Measurements from ENCODE around the gene OR6C65.
"Not testable (repeated sequence)": the region's sequence is repeated elsewhere in the genome, so short reads cannot be mapped to it uniquely, and the experiment has no call there.

OR6C65 gene

DNA sequence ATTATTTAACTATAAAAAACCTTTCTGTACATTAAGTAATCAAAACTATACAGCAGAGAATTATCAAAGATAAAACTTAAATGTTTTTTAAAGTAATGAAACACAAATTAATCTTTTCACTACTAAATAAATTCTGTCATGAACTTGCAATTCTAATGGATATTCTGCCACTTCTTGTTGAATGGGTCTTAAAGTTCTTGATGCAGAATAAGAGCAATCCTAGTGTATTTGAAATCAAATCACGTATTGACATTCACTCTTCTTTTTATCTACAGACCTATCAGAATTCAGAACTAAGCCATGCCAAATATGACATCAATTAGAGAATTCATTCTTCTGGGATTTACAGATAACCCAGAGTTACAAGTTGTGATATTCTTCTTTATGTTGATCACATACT lies at the start of gene OR6C65:
TSS of gene OR6C65 (plus strand) at position 301 of the 400 bp plus-strand sequence. CDS start at position 301, 0 bp downstream.
- no peak for DNase-seq

DNA sequence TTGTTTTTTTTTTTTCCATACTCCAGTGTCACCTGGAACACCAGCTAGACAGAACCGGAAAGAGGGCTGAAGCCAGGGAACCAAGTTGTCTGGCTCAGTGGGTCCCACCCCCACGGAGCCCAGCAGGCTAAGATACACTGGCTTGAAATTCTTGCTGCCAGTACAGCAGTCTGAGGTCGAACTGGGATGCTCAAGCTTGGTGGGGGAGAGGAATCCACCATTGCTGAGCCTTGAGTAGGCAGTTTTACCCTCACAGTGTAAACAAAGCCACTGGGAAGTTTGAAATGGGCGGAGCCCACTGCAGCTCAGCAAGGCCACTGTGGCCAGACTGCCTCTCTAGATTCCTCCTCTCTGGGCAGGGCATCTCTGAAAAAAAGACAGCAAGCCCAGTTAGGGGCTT lies 45.0 kb upstream of the OR6C65 start:
- not testable (repeated sequence) for DNase-seq

DNA sequence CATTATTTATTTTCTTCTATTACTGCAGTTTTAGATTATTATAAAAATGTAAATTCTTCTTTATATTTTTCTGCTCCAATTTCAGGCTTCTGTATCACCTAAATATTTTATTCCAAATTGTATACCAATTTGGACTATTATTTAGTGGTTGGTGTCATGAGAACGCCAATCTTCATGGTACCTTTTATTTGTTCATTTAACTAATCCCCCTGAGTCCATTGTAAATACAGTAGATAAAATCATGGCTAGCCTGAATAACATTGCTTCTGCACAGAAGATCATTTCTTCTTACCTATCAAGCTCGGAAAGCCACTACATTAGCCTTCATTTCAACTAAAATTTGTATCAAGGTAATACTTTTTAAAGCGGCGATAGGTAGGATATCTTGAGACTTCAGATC lies 37.7 kb upstream of the OR6C65 start, which contains the start of gene OR6C75:
TSS of gene OR6C75 (plus strand) at position 301 of the 400 bp plus-strand sequence. CDS start 2,136 bp downstream, outside the sequence.
- DNase-seq = no peak

DNA sequence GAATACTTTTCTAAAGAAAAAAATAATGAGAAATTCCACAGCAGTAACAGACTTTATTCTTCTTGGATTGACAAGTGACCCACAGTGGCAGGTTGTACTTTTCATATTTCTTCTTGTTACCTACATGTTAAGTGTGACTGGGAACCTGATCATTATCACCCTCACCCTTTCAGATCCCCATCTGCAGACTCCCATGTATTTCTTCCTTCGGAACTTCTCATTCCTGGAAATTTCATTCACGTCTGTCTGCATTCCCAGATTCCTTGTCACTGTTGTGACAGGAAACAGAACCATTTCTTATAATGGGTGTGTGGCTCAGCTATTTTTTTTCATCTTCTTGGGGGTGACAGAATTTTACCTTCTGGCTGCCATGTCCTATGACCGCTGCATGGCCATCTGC lies 35.2 kb upstream of the OR6C65 start:
- DNase-seq = no peak

DNA sequence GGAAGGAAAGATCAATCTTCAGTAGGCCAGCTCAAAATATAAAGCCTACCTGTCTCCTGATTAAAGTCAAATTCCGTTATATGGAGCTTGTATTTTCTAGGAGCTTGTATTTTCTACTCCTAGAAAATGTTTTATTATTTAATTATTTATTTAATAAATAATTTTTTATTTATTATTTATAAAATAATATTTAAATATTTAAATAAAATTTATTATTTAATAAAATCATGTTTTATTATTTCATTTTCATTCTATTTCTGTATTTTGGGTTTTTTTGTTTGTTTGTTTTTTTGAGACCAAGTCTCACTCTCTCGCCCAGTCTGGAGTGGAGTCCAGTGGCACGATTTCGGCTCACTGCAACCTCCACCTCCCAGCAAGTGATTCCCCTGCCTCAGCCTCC lies 27.8 kb upstream of the OR6C65 start:
- no peak for DNase-seq

DNA sequence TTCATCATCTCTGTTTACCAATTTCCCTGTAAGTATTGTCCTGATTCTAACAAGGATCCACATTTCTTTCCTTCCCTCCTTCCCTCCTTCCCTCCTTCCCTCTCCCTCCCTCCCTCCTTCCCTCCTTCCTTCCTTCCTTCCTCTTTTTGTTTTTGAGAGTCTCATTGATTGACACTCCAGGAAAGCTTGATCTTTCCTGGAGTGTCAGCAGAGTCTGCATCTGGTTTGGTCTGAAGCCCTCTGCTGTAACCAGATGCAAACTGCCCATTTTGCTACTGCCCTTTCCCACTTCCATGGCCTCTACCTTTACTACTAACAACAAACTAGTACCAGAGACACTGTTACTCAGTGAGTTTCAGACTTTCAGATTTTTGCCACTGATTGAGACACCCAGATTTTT lies 14.4 kb upstream of the OR6C65 start:
- no peak for DNase-seq

DNA sequence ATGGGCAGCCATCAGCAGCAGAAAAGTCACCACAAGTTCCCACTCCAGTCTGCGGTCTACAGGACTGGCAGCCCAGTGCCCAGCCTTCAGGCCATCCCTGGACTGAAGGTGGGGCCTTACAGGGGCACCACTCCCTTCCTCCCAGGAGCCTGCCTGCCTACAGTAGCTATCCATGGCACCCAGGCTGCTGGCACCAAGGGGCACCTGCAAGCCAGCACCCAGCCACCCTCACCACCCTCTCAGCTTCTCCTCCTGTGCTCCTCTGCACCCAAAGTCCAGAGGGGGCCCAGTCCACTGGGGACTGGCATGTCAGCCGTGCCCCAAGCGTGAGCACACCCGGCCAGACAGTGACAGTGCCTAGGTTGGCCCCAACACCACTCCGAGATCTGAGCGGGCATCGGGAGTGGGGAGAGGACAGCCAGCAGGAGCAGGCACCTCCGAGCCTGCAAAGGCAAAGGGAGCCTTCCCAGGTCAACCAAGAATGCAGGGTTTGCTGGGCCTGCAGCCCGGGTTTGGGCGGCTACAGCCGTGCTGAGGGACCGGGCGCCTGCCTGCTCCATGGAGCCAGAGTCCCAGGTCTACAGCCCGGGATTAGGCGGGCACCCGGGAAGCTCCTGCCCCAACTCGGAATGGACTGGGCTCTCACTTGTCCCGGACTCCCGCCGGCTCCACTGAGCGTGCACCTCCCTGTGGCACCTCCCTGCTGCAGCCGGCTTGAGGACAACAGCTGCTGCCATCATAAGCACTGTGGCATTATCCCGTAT lies 8.1 kb upstream of the OR6C65 start:
- no peak for DNase-seq

DNA sequence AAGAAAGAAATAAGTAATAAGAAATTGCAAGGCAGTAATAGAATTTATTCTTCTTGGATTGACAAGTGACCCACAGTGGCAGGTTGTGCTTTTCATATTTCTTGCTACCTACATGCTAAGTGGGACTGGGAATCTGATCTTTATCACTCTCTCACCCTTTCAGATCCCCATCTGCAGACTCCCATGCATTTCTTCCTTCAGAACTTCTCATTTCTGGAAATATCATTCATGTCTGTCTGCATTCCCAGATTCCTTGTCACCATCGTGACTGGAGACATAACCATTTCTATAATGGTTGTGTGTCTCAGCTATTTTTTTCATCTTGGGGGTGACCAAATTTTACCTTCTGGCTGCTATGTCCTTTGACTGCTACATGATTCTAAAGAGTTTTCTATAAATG lies 4.0 kb upstream of the OR6C65 start:
- no peak for DNase-seq

DNA sequence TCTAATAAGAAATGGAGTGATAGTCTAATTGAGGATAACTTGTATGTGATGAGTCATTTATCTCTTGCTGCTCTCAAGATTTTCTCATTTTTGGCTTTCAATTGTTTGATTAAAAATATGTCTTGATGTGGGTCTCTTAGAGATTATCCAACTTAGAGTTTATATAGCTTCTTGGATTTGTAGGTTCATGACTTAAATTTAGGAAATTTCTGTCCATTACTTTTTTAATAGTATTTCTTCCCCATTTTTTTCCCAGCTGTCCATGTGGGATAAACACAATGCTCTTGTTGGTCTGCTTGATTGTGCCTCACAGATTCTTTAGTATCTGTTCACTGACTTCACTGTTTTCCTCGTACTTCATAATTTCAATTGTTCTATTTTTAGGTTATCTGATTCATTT lies 7.5 kb downstream of the OR6C65 start:
- no peak for DNase-seq

DNA sequence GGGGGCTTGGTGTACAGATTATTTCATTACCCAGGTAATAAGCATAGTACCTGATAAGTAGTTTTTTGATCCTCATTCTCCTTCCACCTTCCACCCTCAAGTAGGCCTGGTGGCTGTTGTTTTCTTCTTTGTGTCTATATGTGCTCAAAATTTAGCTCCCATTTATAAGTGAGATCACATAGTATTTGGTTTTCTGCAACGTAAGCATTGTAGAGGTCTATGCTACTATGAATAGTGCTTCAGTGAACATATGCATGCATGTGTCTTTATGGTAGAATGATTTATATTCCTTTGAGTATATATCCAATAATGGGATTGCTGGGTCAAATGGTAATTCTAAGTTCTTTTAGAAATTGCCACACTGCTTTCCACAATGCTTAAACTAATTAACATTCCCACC lies 8.8 kb downstream of the OR6C65 start:
- DNase-seq = not testable (repeated sequence)

DNA sequence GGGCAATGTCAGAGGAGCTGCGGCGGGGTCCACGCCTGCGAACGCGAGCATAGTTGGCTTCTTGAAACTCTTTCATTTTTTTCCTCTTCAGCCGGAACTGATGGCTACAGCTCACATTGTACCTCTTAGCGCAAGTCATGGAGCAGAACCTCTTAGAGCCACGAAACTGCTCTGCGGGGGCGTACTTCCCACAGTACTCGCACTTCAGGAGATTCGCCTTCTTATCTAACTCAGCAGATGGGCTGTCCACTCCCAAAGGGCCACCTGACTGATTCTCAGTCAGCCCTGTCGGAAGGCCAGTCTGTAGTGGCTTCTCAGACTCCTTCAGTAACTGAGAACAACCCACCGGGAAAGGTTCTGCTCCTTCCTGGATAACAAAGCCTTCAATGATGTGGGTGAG lies 11.8 kb downstream of the OR6C65 start:
- DNase-seq = not testable (repeated sequence)

DNA sequence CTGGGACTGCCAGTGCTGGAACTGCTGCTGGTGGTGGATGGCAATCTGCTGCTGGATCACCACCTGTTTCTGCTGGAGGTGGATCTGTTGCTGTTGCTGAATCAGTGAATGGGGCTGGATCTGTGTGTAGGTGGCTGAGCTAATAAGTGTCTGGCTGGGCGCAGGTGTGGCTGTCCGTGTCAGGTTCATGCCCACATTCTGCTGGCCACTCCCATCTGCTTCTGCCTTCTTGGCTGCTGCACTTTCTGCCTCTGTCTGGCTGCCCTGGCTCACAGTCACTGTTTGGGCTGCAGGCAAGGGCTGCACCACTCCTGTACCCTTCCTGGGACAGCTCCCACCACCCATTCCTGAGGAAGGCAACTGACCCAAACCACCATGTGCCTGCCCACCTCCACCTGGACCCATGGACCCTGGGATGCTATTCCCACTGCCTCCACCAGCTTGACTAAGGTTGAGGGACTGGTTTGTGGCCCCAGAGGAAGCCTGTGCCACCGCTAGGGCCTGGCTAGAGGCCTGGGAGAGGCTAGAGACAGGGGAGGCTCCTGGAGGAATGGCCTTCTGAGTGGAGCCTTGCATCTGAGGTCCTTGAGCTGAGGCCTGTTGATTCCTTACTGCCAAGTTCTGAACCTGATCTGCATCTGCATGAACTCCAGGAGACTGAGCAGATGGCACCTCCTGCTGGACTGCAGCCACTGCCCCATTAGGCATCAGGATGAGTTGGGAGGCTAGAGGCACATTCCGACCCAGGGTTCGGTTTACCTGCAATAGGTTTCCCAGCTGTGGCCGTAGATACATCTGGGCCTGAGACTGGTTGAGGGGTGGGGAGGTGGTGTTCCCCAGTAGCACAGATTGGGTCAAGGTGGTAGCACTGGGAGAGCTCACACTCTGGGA lies 13.4 kb downstream of the OR6C65 start:
- not testable (repeated sequence) for DNase-seq

DNA sequence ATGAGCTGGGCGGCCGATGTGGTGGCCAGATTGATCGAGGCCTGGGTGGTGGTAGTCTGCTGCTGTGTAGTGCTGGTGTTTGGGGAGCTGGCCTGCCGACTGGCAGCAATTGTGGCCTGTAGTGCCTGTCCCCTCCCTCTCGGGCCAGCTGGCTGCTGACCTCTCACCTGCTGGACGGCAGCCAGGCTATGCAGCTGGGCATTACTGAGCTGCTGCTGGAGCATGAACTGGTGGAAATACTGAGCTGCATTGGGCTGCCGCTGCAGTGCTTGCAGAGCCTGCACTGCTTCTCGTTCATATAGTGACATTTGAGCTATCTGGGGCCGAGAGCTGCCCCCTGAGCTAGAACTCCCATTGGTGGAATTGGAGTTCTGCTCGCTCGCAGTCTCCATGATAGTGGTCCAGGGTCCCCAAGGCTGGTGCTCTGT lies 14.1 kb downstream of the OR6C65 start:
- DNase-seq = not testable (repeated sequence)

DNA sequence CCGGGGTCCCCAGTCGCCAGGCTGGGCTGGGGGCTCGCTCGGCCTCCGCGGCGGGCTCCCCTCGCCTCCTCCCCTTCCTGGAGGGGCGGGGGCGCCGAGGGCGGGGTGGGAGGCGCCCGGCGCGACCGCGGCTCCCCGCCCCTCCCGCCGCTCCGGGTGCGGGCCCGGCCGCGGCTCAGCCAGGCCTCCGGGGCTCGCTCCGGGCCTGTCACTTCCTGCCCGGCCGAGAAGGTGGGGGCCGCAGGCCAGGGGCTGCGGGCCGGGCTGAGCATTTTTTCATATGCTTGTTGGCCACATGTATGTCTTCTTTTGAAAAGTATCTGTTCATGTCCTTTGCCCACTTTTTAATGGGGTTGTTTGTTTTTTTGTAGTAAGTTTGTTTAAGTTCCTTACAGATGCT lies 14.6 kb downstream of the OR6C65 start:
- DNase-seq = not testable (repeated sequence)

DNA sequence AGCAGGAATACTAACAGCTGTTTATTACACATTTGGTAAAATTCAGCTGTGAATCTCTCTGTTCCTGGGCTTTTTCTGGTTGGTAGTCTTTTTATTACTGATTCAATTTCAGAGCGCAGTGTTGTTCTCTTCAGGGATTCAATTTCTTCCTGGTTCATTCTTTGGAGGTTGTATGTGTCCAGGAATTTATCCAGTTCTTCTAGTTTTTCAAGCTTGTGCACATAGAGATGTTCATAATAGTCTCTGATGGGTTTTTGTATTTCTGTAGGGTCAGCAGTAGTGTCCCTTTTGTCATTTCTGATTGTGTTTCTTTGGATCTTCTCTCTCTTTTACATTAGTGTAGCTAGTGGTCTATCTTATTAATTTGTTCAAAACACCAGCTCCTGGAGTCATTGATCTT lies 16.6 kb downstream of the OR6C65 start:
- no peak for DNase-seq

DNA sequence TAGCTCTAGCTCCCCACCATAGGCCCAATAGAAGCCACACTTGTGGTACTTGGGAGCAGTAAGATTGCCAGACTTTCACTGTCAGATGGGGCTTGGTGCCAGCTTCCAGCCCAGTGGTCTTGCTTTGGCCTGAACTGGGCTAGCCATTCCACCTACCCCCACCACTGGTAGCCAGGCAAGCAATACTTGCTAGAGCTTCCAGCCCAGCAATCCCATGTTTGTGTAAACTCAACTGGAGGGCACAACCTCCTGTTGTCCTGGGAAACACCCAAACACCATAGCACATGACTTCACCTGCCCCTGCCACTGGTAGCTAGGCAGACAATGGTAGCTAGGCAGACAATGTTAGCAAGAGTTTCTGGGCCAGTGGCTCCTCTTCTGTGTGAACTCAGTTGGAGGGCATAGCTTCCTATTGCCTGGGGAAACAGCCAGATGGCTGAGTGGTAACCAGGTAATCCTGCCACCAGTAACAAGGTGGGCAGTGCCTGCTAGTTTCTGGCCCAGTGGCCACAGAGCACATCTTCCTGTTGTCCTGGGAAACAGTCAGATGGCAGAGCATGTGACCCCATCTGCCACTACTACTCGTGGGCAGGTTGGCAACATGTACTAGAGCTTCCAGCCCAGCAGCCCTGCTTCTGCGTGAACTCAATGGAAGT lies 20.1 kb downstream of the OR6C65 start:
- DNase-seq = no peak

DNA sequence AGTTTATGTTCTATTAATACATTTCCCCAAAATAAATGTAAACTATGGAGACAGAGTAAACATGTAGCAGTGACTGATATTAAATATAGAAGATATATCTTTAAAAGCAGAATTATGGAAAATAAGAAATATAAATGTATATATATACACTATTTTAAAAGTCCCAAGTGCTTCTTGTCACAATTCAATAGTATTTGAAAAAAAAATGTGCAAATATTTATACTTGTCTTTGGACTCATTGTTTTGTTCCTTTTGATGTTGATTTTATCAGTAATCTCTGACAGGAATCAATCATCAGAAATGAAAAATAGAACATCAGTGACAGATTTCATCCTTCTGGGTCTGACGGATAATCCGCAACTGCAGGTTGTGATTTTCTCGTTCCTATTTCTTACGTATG lies 25.6 kb downstream of the OR6C65 start, which contains the start of gene OR6C76:
TSS of gene OR6C76 (plus strand) at position 301 of the 400 bp plus-strand sequence. CDS start at position 301, 0 bp downstream.
- DNase-seq = no peak

DNA sequence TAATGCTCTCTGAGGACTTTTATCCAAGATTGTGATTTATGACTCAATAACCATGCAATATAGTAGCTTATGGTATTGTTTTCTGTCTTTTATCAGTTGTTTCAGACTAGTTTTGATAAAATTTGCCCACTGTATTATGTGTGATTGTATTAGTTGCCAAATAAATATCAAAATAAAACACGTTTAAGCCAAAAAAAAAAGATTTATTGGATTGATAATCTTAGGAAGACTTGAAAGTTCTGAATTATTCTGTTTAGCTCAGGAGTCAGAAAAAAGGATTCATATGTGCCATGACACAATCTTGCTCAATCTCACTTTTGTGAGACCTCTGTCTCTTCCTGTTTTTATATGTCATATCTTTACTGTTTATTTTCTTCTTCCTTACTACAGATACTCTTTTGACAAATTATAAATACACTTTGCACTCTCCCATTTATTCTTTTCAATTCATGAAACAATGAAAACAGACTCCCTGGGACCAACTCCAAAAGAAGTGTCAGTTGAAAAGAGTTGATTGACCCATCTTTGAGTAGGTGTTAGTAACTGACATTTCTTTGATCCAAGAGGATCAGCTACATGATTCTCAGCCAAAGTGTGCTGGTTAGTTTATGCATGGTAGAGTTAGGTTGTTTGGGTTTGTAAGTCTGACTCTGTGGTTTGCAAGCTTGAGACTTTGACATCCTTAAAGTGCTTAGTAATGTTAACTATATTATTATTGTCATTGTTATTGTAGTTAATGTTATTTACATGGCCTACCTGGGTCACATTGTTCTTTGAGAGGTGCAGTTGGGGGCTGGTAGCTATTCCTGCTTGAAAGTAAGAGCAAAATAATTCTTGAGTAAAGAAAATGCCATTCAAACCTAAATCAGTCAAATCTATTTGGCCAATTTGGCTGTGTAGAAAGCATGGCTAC lies 28.3 kb downstream of the OR6C65 start:
- no peak for DNase-seq

DNA sequence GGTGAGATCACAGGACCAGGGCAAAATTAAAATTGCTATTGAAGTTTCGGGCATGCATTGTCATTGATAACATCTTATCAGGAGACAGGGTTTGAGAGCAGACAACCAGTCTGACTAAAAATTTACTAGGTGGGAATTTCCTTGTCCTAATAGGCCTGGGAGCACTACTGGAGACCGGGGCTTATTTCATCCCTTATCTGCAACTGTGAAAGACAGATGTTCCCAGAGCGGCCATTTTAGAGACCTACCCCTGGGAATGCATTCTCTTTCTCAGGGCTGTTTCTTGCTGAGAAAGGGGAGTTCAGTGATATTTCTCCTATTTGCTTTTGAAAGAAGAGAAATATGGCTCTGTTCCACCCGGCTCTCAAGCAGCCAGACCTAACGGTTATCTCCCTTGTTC lies 40.9 kb downstream of the OR6C65 start:
- not testable (repeated sequence) for DNase-seq

DNA sequence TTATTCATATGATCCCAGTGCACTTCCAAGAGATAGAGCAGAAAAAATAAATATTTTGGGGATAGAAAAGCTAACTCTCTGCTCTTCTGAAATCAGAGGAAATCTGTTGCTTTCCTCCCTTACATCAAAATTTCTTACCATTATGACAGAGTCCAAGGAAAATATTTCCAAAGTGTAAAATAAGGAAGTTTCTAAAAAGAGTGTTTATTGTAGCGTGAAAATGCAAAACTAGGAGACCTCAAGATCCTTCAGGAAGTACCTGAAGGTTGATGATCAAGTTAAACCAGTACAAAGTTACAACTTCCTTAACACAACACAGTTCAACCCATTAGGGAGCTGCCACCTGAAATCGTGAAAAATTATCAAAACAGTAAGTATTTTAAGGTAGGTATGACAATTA lies 43.4 kb downstream of the OR6C65 start, which contains the start of gene OR6C2:
TSS of gene OR6C2 (plus strand) at position 301 of the 400 bp plus-strand sequence. CDS start 8,138 bp downstream, outside the sequence.
- no peak for DNase-seq

DNA sequence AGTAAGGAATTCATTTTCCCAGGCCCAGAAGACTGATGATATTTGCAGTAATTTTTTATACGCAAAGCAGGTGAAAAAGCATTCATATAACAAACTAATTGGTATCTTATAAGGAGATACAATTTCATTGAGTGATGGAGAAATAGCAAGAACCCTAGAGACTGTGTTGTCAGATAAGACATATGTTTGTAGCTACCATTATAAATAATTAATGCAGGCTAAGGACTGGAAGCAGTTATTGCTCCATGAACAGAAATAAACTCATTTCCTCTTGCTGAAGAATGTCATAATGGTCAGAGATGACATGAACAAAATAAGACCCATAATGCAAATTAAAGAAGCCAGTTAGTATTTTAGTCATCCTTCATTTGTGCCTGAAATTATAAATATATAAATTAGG lies 45.0 kb downstream of the OR6C65 start:
- DNase-seq = no peak

DNA sequence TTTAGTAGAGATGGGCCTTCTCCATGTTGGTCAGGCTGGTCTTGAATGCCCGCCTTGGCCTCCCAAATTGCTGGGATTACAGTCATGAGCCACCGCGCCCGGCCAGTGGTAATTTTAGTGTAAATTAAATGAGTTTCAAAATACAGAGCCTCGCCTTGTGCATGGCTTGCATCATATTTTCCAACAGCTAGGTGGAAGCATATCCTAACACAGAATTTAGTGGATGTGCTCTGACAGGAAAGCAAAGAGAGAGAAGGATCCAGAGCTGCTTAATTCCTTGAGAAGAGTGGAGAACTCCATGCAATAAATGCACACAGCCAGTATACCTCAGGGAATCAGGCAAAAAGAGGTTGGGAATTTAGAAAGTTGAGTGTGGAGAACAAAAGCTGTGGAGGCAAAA lies 46.0 kb downstream of the OR6C65 start:
- no peak for DNase-seq
